Gastroesophageal sphincter (tissue), 4 donors: ENCODE data around the gene ZFR. TPM values are rescaled to one million over a fixed set of nuclear protein-coding genes. Genes with fewer than 3 reads are reported as not detected.

Source experiments
- ATAC-seq: fragments of 150-250 bp; one replicate; pipeline ENCODE4 v1.9.1; 2016; ENCODE audit warnings: mild to moderate bottlenecking, moderate library complexity
- H3K27ac ChIP-seq, 4 donors: fragments of 200-600 bp; sonication (generic) in 3 of 4; 1 replicate in 3 of 4; 2 replicates in 1 of 4; pipeline ENCODE4 v1.5.1; 2016 to 2019
- H3K27me3 ChIP-seq: fragments of 200-600 bp; sonication (generic); one replicate; pipeline ENCODE4 v1.5.1; 2019
- H3K36me3 ChIP-seq, 2 donors: fragments of 200-600 bp; sonication (generic); one replicate each; pipeline ENCODE4 v1.5.1; 2019; ENCODE audit warnings: control low read depth in 1 of 2
- H3K4me1 ChIP-seq, 3 donors: fragments of 200-600 bp; sonication (generic); 1 replicate in 2 of 3; 2 replicates in 1 of 3; pipeline ENCODE4 v1.5.1; 2016 to 2019; ENCODE audit warnings: control low read depth in 2 of 3
- H3K4me3 ChIP-seq, 2 donors: fragments of 200-600 bp; sonication (generic); one replicate each; pipeline ENCODE4 v1.5.1; 2019; ENCODE audit warnings: mild to moderate bottlenecking in 1 of 2, moderate library complexity in 1 of 2
- H3K9me3 ChIP-seq, 3 donors: fragments of 200-600 bp; sonication (generic); one replicate each; pipeline ENCODE4 v1.5.1; 2017 to 2019; ENCODE audit warnings: control low read depth in 2 of 3
- EP300 ChIP-seq: sonication (generic); formaldehyde crosslinking; IDR thresholded peaks from one replicate; pipeline ENCODE4 v1.6.1; 2017; ENCODE audit warnings: antibody characterized with exemption, mild to moderate bottlenecking
- POLR2A ChIP-seq, 2 donors: fragments of 450-650 bp; IDR thresholded peaks; one replicate each; pipeline ENCODE4 v1.6.1; 2017; ENCODE audit warnings: antibody characterized with exemption in 2 of 2, mild to moderate bottlenecking in 2 of 2, moderate library complexity in 1 of 2
- POLR2AphosphoS5 ChIP-seq: sonication (generic); formaldehyde crosslinking; IDR thresholded peaks from one replicate; pipeline ENCODE4 v1.6.1; 2017; ENCODE audit warnings: antibody characterized with exemption
- WGBS, 2 donors: methylation state at CpG; one replicate each; pipeline ENCODE4 v1.1.5; 2018; ENCODE audit warnings: low coverage in 1 of 2; 5-methylcytosine and 5-hydroxymethylcytosine counted together
- total RNA-seq, 4 donors: library from RNA; depleted of rRNA; stranded (reverse); fragments of >200 nt; gene quantifications; one replicate each; pipeline ENCODE4 v1.1.0, GENCODE V29; 2016
- TF ChIP-seq, protein P1 (sequence below), 4 experiments: fragments of 200-600 bp in 2 of 4; fragments of 450-650 bp in 2 of 4; sonication (generic) in 1 of 4; IDR thresholded peaks; one replicate each; pipeline ENCODE4 v1.5.1; 2017 to 2019; ENCODE audit warnings: antibody characterized with exemption in 4 of 4, mild to moderate bottlenecking in 2 of 4, moderate library complexity in 2 of 4

The ZFR gene
- total RNA-seq, 4 donors from 2014 or later, result 92.9 to 108 (median 100) TPM

DNA sequence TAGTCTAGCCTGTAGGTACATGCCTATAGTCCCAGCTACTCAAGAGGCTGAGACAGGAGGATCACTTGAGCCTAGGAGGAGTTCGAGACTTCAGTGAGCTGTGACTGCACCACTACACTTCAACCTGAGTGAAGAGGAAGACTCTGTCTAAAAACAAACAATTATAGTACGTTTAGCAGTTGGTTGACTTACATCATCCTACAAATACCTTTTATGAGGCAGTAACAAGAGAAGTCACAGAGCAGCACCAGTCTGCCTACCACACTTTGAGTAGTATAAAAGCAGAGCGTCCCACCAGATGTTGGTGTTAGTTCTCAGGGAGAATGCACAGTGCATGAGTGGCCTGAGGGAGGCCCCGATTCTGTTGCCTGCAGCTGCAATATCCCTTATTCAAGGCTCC is 16.1 kb downstream of the ZFR start:
- Histone ChIP-seq H3K27ac (no peak overlapping the region), H3K4me1 (peaks cover 0 to 48% (median 0%) of the 10 kb centered on the region in 3 donors), H3K27me3 (no peaks in the 10 kb centered on the region), H3K9me3 (peaks cover 0 to 12% (median 0%) of the 10 kb centered on the region in 3 donors), H3K4me3 (no peak overlapping the region), H3K36me3 (peaks cover 0 to 26% of the 10 kb centered on the region in 2 donors)
- no peak for ATAC-seq
- WGBS, 2 donors, result 79 to 84% methylated on average over 3 of the region's 4 CpGs
- TF ChIP-seq, protein P1, sequence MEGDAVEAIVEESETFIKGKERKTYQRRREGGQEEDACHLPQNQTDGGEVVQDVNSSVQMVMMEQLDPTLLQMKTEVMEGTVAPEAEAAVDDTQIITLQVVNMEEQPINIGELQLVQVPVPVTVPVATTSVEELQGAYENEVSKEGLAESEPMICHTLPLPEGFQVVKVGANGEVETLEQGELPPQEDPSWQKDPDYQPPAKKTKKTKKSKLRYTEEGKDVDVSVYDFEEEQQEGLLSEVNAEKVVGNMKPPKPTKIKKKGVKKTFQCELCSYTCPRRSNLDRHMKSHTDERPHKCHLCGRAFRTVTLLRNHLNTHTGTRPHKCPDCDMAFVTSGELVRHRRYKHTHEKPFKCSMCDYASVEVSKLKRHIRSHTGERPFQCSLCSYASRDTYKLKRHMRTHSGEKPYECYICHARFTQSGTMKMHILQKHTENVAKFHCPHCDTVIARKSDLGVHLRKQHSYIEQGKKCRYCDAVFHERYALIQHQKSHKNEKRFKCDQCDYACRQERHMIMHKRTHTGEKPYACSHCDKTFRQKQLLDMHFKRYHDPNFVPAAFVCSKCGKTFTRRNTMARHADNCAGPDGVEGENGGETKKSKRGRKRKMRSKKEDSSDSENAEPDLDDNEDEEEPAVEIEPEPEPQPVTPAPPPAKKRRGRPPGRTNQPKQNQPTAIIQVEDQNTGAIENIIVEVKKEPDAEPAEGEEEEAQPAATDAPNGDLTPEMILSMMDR (IDR thresholded peaks at IDR 0.05), result no peak
- TF ChIP-seq EP300 (no peak), POLR2AphosphoS5 (no peak), POLR2A (IDR thresholded peaks at IDR 0.05) (no peak)

DNA sequence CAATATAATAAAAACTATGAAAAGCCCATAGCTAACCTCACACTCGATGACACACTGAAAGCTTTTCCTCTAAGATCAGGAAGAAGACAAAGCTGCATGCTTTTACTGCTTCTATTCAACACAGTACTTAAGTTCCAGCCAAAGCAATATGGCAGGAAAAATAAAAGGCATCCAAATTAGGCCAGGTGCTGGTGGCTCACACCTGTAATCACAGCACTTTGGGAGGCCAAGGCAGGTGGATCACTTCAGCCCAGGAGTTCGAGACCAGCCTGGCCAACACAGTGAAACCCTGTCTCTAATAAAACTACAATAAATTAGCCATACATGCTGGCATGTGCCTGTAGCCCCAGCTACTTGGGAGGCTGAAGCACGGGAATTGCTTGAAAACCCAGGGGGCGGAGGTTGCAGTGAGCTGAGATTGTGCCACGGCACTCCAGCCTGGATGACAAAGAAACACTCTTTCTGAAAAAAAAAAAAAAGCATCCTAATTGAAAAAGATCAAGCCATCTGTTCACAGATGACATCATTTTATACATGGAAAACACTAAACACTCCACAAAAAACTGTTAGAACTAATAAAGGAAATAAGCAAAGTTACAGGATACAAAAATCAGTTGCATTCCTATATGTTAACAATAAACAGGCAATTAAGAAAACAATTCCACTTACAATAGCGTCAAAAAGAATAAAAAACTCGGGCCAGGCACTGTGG is 17.9 kb downstream of the ZFR start:
- H3K4me3 ChIP-seq, result no peak overlapping the region
- H3K27me3 ChIP-seq, result no peaks in the 10 kb centered on the region
- peaks cover 0 to 26% of the 10 kb centered on the region in 2 donors for H3K36me3 ChIP-seq
- ATAC-seq, result no peak
- no peak overlapping the region for H3K27ac ChIP-seq
- 92 to 93% methylated on average over 2 to 3 of the region's 7 CpGs for WGBS, 2 donors
- peaks cover 0 to 55% (median 3%) of the 10 kb centered on the region in 3 donors for H3K4me1 ChIP-seq
- TF ChIP-seq, protein P1 (IDR thresholded peaks at IDR 0.05), result no peak
- TF ChIP-seq POLR2A (IDR thresholded peaks at IDR 0.05), result no peak
- TF ChIP-seq POLR2AphosphoS5, result no peak
- TF ChIP-seq EP300, result no peak
- peaks cover 0 to 12% (median 0%) of the 10 kb centered on the region in 3 donors for H3K9me3 ChIP-seq

DNA sequence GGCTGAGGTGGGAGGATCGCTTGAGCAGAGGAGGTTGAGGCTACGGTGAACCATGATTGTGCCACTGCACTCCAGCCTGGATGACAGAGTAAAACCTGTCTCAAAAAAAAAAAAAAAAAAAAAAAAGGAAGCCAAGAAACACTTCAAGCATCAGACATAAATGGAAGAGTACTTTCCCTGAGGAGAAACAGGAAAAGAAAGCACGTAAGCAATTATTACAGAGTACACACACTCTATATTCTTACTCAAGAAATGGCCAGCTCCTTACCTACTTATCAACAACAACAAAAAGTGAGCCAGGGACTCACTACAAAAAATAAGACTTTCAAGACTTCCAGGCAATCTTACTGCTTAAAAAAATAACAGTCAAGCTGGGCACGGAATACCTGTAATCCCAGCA is 21.8 kb downstream of the ZFR start:
- H3K4me3 ChIP-seq, result no peak overlapping the region
- H3K9me3 ChIP-seq, result peaks cover 0 to 12% (median 0%) of the 10 kb centered on the region in 3 donors
- no peak overlapping the region for H3K27ac ChIP-seq
- ATAC-seq, result no peak
- no peaks in the 10 kb centered on the region for H3K27me3 ChIP-seq
- H3K4me1 ChIP-seq, result peaks cover 9 to 58% (median 14%) of the 10 kb centered on the region in 3 donors
- no peak for TF ChIP-seq POLR2A (IDR thresholded peaks at IDR 0.05)
- no peak for TF ChIP-seq POLR2AphosphoS5
- no peak for TF ChIP-seq EP300
- TF ChIP-seq, protein P1 (IDR thresholded peaks at IDR 0.05), result no peak
- 51 to 87% methylated on average over 2 to 4 of the region's 4 CpGs for WGBS, 2 donors
- peaks cover 0 to 20% of the 10 kb centered on the region in 2 donors for H3K36me3 ChIP-seq

DNA sequence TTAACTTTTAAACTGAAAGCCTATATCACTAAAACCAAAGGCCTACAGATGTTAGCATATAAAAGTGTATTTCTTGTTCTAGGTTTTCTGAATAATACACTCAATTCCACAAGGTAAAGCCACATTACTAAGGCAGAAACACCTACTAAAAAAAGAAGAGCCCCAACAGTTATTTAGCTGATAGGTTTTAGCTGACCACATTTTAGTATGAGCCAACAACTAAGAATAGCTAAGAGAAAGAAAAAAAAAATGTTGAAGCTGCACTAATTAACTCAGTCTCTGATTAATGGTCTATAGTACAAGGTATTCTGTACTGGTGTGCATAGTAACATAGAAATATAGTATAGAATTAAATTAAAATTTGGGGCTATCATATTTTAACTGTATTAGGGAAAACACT is 23.5 kb downstream of the ZFR start:
- peaks cover 0 to 2% (median 0%) of the 10 kb centered on the region in 3 donors for H3K9me3 ChIP-seq
- H3K27me3 ChIP-seq, result no peaks in the 10 kb centered on the region
- H3K4me3 ChIP-seq, result no peak overlapping the region
- H3K36me3 ChIP-seq, result peaks cover 0 to 24% of the 10 kb centered on the region in 2 donors
- ATAC-seq, result no peak
- no peak overlapping the region for H3K27ac ChIP-seq
- TF ChIP-seq, protein P1 (IDR thresholded peaks at IDR 0.05), result no peak
- TF ChIP-seq POLR2A (IDR thresholded peaks at IDR 0.05) (no peak), POLR2AphosphoS5 (no peak), EP300 (no peak)
- H3K4me1 ChIP-seq, result peaks cover 9 to 58% (median 14%) of the 10 kb centered on the region in 3 donors

DNA sequence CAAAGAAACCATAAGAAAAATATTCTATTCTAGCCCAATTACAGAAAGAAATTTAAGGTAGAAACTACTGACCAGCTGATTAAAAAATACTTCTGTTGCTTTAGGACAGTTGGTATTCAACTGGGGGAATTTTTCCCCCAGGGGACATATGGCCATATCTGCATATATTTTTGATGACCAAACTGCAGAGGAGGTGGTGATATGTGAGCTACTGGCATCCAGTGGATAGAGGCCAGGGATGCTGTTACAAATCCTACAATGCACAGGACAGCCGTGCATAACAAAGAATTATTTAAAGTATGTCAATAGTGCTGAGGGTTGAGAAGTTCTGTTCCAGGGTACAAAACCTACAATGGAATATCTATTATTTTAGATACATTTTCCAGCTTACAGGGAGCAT is 24.0 kb downstream of the ZFR start:
- Histone ChIP-seq H3K4me1 (peaks cover 9 to 58% (median 14%) of the 10 kb centered on the region in 3 donors), H3K27me3 (no peaks in the 10 kb centered on the region), H3K4me3 (no peak overlapping the region), H3K36me3 (peaks cover 0 to 29% of the 10 kb centered on the region in 2 donors), H3K27ac (no peak overlapping the region), H3K9me3 (no peaks in the 10 kb centered on the region)
- no peak for ATAC-seq
- 0 to 32% methylated on average over 1 of the region's 1 CpG for WGBS, 2 donors
- TF ChIP-seq POLR2A (IDR thresholded peaks at IDR 0.05), result no peak
- no peak for TF ChIP-seq EP300
- TF ChIP-seq, protein P1 (IDR thresholded peaks at IDR 0.05), result no peak
- no peak for TF ChIP-seq POLR2AphosphoS5
